ENCODE measurements around the gene SORCS3.

DNA sequence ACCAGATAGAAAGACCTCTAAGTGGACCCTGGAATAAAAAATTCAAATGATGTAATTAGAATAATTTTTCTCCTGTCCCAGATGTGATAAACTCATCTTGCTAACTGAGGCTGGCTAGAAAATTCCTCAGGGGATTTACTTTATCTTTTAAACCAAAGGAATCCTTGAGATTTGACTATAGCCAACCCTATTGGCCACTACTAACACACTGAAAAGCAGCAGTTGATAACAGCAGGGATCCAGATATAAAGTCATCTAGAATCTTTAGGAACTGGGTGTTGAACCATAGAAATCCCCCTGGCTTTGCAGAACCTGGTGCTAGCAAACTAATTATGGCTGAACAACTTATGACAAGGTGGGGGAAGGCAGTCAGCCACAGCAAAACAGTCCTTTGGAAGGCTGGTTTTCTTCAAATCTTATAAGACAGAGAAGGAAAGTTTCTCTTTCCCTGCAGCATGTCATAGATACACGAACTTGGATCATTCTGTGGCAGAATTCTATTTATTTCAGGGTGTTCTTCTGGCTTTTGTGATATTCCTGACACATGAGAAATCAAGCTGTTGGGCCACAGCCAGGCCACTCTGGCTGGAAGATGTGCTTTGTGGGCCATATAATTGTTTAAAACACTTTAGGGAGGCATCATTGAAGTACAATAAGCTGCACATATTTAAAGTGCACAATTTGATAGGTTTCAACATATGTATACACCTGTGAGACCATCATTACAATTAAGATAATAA lies 643.6 kb downstream of the SORCS3 start:
- TF ChIP-seq, protein P1, sequence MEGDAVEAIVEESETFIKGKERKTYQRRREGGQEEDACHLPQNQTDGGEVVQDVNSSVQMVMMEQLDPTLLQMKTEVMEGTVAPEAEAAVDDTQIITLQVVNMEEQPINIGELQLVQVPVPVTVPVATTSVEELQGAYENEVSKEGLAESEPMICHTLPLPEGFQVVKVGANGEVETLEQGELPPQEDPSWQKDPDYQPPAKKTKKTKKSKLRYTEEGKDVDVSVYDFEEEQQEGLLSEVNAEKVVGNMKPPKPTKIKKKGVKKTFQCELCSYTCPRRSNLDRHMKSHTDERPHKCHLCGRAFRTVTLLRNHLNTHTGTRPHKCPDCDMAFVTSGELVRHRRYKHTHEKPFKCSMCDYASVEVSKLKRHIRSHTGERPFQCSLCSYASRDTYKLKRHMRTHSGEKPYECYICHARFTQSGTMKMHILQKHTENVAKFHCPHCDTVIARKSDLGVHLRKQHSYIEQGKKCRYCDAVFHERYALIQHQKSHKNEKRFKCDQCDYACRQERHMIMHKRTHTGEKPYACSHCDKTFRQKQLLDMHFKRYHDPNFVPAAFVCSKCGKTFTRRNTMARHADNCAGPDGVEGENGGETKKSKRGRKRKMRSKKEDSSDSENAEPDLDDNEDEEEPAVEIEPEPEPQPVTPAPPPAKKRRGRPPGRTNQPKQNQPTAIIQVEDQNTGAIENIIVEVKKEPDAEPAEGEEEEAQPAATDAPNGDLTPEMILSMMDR (IDR thresholded peaks at IDR 0.05) = no peak
- TF ChIP-seq ZFX (IDR thresholded peaks at IDR 0.05; ENCODE audit: borderline replicate concordance) = no peak
